Breast epithelium (tissue), 3 donors: ENCODE data around the gene SLC8B1.

Source experiments
- CTCF ChIP-seq, 3 donors: fragments of 450-650 bp; IDR thresholded peaks; one replicate each; pipeline ENCODE4 v1.5.1; 2016 to 2017; ENCODE audit warnings: antibody characterized with exemption in 3 of 3, mild to moderate bottlenecking in 3 of 3, moderate library complexity in 3 of 3
- POLR2A ChIP-seq: fragments of 450-650 bp; IDR thresholded peaks from one replicate; pipeline ENCODE4 v1.6.1; 2016; ENCODE audit warnings: antibody characterized with exemption, mild to moderate bottlenecking, moderate library complexity
- POLR2AphosphoS5 ChIP-seq, 3 donors: sonication (generic); formaldehyde crosslinking; IDR thresholded peaks; one replicate each; pipeline ENCODE4 v1.6.1; 2017; ENCODE audit warnings: antibody characterized with exemption in 3 of 3

GRCh38 chr12:113257564-113257963, 77.3 kb downstream of the SLC8B1 start:
- TF ChIP-seq CTCF (IDR thresholded peaks at IDR 0.05) = no peak
- TF ChIP-seq POLR2A = no peak
- no peak for TF ChIP-seq POLR2AphosphoS5 (IDR thresholded peaks at IDR 0.05)
